GM23248 (cell line): ENCODE data around the gene KRTAP5-7. TPM values are rescaled to one million over a fixed set of nuclear protein-coding genes. Genes with fewer than 3 reads are reported as not detected.

Experiments
- DNase-seq: peaks from one replicate; pipeline ENCODE4 v3.0.0-alpha.2; 2015
- H2AFZ ChIP-seq: fragments of 200-600 bp; sonication (generic); 2 replicates; pipeline ENCODE4 v1.6.1; 2016; ENCODE audit warnings: antibody characterized with exemption
- H3F3A ChIP-seq: fragments of 200-600 bp; sonication (generic); 2 replicates; pipeline ENCODE4 v1.6.1; 2016; ENCODE audit warnings: mild to moderate bottlenecking, antibody characterized with exemption, mixed run types; ENCODE audit not compliant: insufficient read depth
- H3K27ac ChIP-seq: fragments of 200-600 bp; sonication (generic); 2 replicates; pipeline ENCODE4 v1.5.1; 2016; ENCODE audit warnings: mild to moderate bottlenecking
- H3K27me3 ChIP-seq: fragments of 200-600 bp; sonication (generic); replicated peaks from 2 replicates; pipeline ENCODE4 v1.6.1; 2016; ENCODE audit warnings: mild to moderate bottlenecking; ENCODE audit not compliant: insufficient read depth
- H3K36me3 ChIP-seq: fragments of 200-600 bp; sonication (generic); 2 replicates; pipeline ENCODE4 v1.6.1; 2016; ENCODE audit warnings: low read depth, mild to moderate bottlenecking
- H3K4me1 ChIP-seq: fragments of 200-600 bp; sonication (generic); 2 replicates; pipeline ENCODE4 v1.6.1; 2016; ENCODE audit warnings: mild to moderate bottlenecking; ENCODE audit not compliant: insufficient read depth
- H3K4me2 ChIP-seq: fragments of 200-600 bp; sonication (generic); one replicate; pipeline ENCODE4 v1.6.1; 2016; ENCODE audit warnings: mild to moderate bottlenecking; ENCODE audit not compliant: unreplicated experiment
- H3K4me3 ChIP-seq: fragments of 200-600 bp; sonication (generic); 2 replicates; pipeline ENCODE4 v1.5.1; 2016; ENCODE audit warnings: mild to moderate bottlenecking
- H3K79me2 ChIP-seq: fragments of 200-600 bp; sonication (generic); 2 replicates; pipeline ENCODE4 v1.6.1; 2016; ENCODE audit warnings: mild to moderate bottlenecking; ENCODE audit not compliant: insufficient read depth
- H3K9ac ChIP-seq: fragments of 200-600 bp; sonication (generic); 2 replicates; pipeline ENCODE4 v1.6.1; 2016; ENCODE audit warnings: mild to moderate bottlenecking
- H3K9me2 ChIP-seq: fragments of 200-600 bp; sonication (generic); 2 replicates; pipeline ENCODE4 v1.6.1; 2016; ENCODE audit warnings: mixed run types, mild to moderate bottlenecking, moderate library complexity; ENCODE audit not compliant: insufficient read depth
- H3K9me3 ChIP-seq: fragments of 200-600 bp; sonication (generic); one replicate; pipeline ENCODE4 v1.6.1; 2017; ENCODE audit warnings: low read depth
- H4K20me1 ChIP-seq: fragments of 200-600 bp; sonication (generic); 2 replicates; pipeline ENCODE4 v1.6.0; 2016; ENCODE audit not compliant: insufficient read depth
- EZH2 ChIP-seq: fragments of 200-600 bp; sonication (generic); IDR thresholded peaks from 2 replicates; pipeline ENCODE4 v1.6.1; 2018; ENCODE audit warnings: antibody characterized with exemption, mild to moderate bottlenecking; ENCODE audit not compliant: insufficient read depth, poor library complexity, severe bottlenecking
- EZH2phosphoT487 ChIP-seq: fragments of 200-600 bp; sonication (generic); IDR thresholded peaks from 2 replicates; pipeline ENCODE4 v1.6.1; 2018; ENCODE audit warnings: antibody characterized with exemption, moderate library complexity, mild to moderate bottlenecking, low read depth; ENCODE audit not compliant: insufficient read depth
- WGBS, 2 experiments: methylation state at CpG; one replicate each; pipeline ENCODE4 v1.1.6; 2015 to 2017; ENCODE audit warnings: low lambda C conversion rate in 2 of 2, low coverage in 1 of 2; ENCODE audit errors: missing lambda C conversion rate in 2 of 2; 5-methylcytosine and 5-hydroxymethylcytosine counted together
- in situ Hi-C: fragments of 300-500 bp; cut with MboI; formaldehyde crosslinking; loops from 2 replicates; pipeline ENCODE4 v1.15.0; 2020
- polyA plus RNA-seq: library from polyadenylated mRNA; unstranded; fragments of >200 nt; fragmentation: Nextera tagmentation; extraction: Ambion mirVana; gene quantifications from 2 replicates; pipeline ENCODE4 v1.2.1, GENCODE V29; 2016
- total RNA-seq: library from RNA; depleted of rRNA; stranded (reverse); fragments of >200 nt; shearing (Covaris generic); gene quantifications from 2 replicates; pipeline ENCODE4 v1.2.3, GENCODE V29; 2014

Gene KRTAP5-7
- total and polyA plus RNA-seq, 2 experiments from 2014 or later = not detected

DNA sequence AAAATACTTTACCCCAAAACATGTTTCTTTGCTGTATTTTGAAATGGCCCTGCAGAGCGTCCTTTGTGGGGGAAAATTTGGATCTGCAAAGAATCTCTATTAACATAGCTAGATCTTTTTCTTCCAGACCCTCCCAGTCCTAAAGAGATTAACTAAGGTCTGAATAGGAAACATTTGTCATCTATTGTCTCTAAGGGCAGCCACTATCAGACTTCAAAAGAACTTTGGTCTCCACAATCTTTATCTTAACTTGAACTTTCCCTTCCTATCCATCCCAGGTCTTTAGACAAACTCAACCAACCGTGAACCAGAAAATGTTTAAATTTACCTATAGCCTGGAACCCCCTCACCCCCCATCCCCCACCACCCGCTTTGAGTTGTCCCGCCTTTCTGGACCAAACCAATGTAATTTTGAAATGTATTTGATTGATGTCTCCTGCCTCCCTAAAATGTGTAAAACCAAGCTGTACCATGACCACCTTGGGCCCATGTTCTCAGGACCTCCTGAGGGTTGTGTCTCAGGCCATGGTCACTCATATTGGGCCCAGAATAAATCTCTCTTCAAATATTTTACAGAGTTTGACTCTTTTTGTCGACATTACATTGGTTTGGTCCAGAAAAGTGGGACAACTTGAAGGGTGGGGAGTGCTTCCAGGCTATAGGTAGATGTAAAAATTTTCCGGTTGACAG, 17.6 kb downstream of the KRTAP5-7 start:
- no peaks in the 10 kb centered on the region for H3K9me2 ChIP-seq
- no peak overlapping the region for H3K27ac ChIP-seq
- no peaks in the 10 kb centered on the region for H3K36me3 ChIP-seq
- H3K4me1 ChIP-seq = no peaks in the 10 kb centered on the region
- H3F3A ChIP-seq = no peaks in the 10 kb centered on the region
- H3K4me2 ChIP-seq = no peak overlapping the region
- DNase-seq = no peak
- H3K79me2 ChIP-seq = no peaks in the 10 kb centered on the region
- no peak overlapping the region for H3K9ac ChIP-seq
- in situ Hi-C loops = no loop called here
- H3K9me3 ChIP-seq = no peaks in the 10 kb centered on the region
- no peak overlapping the region for H2AFZ ChIP-seq
- WGBS, 2 experiments = 34 to 45% methylated on average over 6 of the region's 6 CpGs
- H4K20me1 ChIP-seq = no peaks in the 10 kb centered on the region
- H3K4me3 ChIP-seq = no peak overlapping the region
- no peak for TF ChIP-seq EZH2
- no peak for TF ChIP-seq EZH2phosphoT487
- peaks cover 5% of the 10 kb centered on the region; the same call in 1 of the 2 replicates for H3K27me3 ChIP-seq

DNA sequence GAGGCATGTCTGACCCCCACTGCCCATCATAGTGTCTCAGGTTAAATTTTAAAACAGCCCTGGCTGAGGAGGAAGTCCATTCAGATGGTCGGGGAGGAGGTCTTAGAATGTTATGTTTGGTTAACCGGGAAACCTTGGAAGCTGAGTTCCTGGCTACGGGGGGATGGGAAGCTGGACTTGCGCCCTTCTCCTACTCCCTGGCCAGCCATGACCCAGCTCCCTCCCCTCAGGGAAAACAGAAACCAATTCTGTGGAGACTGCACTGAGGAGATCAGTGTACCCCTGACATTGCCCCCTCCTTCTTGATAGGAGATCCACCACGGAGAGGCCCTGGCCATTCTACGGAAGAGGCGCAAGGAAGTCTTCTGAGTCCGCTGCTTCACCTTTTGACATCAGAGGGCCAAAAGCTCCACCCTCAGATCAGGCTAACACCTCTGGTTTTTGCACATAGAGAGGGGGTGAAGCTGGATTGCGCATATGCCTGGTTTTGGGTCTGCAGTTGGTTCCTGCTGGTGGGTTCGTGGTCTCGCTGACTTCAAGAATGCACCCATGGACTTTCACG, 18.4 kb downstream of the KRTAP5-7 start:
- Histone ChIP-seq H3K36me3 (no peaks in the 10 kb centered on the region), H3K4me2 (no peak overlapping the region), H3K9me2 (no peaks in the 10 kb centered on the region), H3K4me1 (no peaks in the 10 kb centered on the region), H3K27me3 (peaks cover 5% of the 10 kb centered on the region; the same call in 1 of the 2 replicates), H2AFZ (no peak overlapping the region), H3F3A (no peaks in the 10 kb centered on the region), H3K27ac (no peak overlapping the region), H3K9ac (no peak overlapping the region), H3K9me3 (no peaks in the 10 kb centered on the region), H3K4me3 (no peak overlapping the region), H4K20me1 (no peaks in the 10 kb centered on the region), H3K79me2 (no peaks in the 10 kb centered on the region)
- TF ChIP-seq EZH2phosphoT487 = no peak
- TF ChIP-seq EZH2 = no peak
- WGBS, 2 experiments = 63 to 69% methylated on average over 12 of the region's 12 CpGs
- no peak for DNase-seq
- in situ Hi-C loops = no loop called here

DNA sequence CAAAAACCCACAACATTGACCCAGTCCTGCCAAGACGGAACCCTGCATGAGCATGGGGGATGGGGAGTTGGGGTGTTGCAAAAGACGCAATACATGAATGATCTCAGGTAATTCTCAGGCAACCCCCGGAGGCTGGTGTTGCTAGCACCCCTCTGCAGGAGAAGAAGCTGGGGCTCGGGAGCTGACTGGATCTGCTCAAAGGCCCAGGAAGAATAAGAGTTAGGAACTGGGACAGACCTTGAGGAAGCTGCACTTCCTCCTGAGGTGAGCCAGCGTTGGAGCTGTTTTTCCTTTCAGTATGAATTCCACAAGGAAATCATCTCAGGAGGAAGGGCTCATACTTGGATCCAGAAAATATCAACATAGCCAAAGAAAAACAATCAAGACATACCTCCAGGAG, 21.1 kb downstream of the KRTAP5-7 start, which contains the start of gene KRTAP5-9:
TSS of gene KRTAP5-9 (plus strand) at position 301 of the 400 bp plus-strand sequence. CDS start 238 bp downstream, outside the sequence.
- H3K79me2 ChIP-seq = no peaks in the 10 kb centered on the region
- no peak for DNase-seq
- H3K27ac ChIP-seq = no peak within 1 kb of the TSS
- in situ Hi-C loops = no loop called here
- H3K27me3 ChIP-seq = peaks cover 5% of the 10 kb centered on the region; the same call in 1 of the 2 replicates
- no peaks in the 10 kb centered on the region for H3K9me3 ChIP-seq
- H3K9me2 ChIP-seq = no peaks in the 10 kb centered on the region
- H3K4me1 ChIP-seq = no peaks in the 10 kb centered on the region
- no peak within 1 kb of the TSS for H3K4me3 ChIP-seq
- H2AFZ ChIP-seq = no peak within 1 kb of the TSS
- TF ChIP-seq EZH2 (no peak), EZH2phosphoT487 (no peak)
- no peaks in the 10 kb centered on the region for H3F3A ChIP-seq
- H3K4me2 ChIP-seq = no peak within 1 kb of the TSS
- H4K20me1 ChIP-seq = no peaks in the 10 kb centered on the region
- WGBS, 2 experiments = 47 to 57% methylated on average over 5 of the region's 5 CpGs
- no peaks in the 10 kb centered on the region for H3K36me3 ChIP-seq
- no peak within 1 kb of the TSS for H3K9ac ChIP-seq

GRCh38 chr11:71548716-71549151, 21.7 kb downstream of the KRTAP5-7 start:
- H3K9me3 ChIP-seq = no peaks in the 10 kb centered on the region
- H3K79me2 ChIP-seq = no peaks in the 10 kb centered on the region
- H3F3A ChIP-seq = no peaks in the 10 kb centered on the region
- H3K4me1 ChIP-seq = no peaks in the 10 kb centered on the region
- no peak for DNase-seq
- no peak overlapping the region for H3K9ac ChIP-seq
- no peak overlapping the region for H2AFZ ChIP-seq
- H3K27ac ChIP-seq = no peak overlapping the region
- no peak overlapping the region for H3K4me2 ChIP-seq
- H3K36me3 ChIP-seq = no peaks in the 10 kb centered on the region
- TF ChIP-seq EZH2phosphoT487 (no peak), EZH2 (no peak)
- H3K27me3 ChIP-seq = 0 out of 2 replicates have a peak, but pooled peaks cover 5% of the 10 kb centered on the region
- H3K4me3 ChIP-seq = no peak overlapping the region
- 28 to 31% methylated on average over 3 to 5 of the region's 5 CpGs for WGBS, 2 experiments
- no peaks in the 10 kb centered on the region for H4K20me1 ChIP-seq
- in situ Hi-C loops = no loop called here
- no peaks in the 10 kb centered on the region for H3K9me2 ChIP-seq
